Dermis blood vessel endothelial cell (primary cell): ENCODE measurements around the gene SCG3. TPM values are rescaled to one million over a fixed set of nuclear protein-coding genes. Genes with fewer than 3 reads are reported as not detected.

ENCODE experiments used
- DNase-seq: peaks from one replicate; pipeline ENCODE4 v3.0.0; 2010
- total RNA-seq: library from RNA; depleted of rRNA; stranded (reverse); fragments of >200 nt; gene quantifications from 2 replicates; pipeline ENCODE4 v1.2.3, GENCODE V29; 2014

Gene SCG3
- total RNA-seq, 1 donor from 2014 or later, result under 0.01 TPM

DNA sequence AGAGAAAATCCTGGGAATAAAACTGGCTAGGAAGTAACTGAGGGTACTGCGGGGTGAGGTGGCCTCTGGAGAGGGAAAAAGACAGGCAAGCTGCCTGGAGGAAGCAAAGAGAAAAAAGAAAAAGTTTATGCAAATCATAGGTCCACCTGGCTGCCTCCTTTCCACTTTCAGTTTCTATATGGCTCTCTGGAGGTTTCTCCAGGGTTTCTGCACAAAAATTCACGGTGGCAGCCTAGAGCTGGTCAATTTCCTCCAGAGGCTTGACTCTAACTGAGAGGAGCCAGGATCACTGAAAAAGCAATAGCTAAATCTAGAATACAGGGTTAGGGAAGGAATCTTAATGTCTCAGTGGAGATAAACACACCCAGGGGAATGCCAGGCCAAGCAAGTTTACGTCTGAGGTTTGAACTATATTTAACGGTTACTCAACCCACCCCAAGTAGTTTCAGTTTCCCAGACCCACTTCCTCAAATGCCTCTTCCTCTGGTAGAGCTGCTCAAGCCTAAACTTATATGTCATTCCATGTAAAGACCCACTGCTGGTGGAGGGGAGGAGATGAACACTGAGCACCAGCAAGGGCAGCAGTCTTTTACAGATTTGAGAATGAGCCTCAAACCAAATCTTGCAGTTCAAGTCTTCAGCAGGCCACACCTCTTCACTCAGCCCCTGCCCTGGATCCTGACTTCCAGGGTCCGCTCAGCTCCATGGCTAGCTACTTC, 50.4 kb downstream of the SCG3 start:
- DNase-seq, result peak; percentile 17

DNA sequence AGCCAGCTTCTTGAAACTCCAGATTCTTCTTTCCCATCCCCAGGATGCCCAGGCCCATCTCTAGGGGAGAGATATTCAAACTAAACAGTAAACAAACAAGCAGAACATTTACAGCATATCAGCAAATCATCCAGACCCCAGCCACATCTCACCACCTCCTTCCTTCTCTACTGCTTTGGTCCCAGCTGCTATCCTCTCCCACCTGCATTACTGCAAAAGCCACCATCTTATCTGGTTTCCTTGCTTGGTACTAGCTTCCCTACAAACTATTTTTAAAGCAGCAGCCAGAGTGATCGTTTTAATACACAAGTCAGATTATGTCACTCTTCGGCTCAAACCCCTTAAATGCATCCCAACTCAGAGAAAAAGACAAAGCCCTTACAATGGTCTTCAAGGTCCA, 51.3 kb downstream of the SCG3 start:
- no peak for DNase-seq

DNA sequence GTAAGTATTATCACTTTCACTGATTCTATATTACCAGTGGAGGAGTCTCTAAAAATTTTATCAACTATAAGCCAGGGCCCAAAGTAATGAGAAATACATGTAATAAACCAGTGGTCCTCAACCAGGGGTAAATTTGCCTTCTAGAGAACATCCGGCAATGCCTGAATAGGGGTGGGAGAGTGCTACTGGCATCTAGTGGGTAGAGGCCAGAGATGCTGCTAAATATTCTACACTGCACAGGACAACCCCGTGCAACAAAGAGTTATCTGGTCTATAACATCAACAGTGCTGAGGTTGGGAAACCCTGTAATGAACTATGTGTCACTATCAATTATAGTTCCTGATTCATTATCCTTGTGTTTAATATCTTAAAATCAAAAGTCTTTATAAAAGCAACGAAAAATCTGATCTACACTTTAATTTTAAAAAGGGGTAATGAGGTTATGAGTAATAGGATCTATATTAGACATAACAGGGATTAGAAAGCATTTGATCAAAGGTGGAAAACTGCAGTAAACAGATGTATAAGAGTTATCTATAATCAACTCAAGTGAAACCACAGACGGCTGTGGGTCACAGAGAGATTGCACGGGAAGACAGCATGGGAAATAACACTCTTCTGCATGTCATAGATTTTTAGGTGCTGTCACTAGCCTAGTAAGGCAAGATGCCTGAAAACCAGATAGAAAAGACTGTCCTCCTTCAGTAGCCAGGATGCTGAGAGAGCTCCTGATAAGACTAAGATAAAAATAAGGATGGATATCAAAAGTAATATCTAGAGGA, 54.1 kb downstream of the SCG3 start:
- DNase-seq, result peak; percentile 13

DNA sequence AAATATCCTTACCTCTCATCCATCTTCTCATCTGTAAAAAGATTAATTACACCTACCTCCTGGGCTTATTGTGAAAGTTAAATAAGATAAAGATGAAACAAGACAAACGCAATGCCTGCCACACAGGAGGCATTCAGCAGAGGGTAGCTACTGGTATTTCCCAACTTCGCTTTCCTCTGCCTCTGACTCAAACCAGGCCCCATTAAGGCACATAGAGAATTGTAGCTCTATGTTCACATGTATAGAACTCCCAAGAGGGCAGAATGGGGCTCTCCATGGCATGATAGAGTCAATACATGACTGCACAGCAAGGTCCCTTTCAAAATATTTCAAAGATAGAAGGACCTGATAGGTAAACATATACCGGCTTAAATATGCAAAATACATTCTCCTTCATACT, 54.8 kb downstream of the SCG3 start:
- DNase-seq, result no peak

DNA sequence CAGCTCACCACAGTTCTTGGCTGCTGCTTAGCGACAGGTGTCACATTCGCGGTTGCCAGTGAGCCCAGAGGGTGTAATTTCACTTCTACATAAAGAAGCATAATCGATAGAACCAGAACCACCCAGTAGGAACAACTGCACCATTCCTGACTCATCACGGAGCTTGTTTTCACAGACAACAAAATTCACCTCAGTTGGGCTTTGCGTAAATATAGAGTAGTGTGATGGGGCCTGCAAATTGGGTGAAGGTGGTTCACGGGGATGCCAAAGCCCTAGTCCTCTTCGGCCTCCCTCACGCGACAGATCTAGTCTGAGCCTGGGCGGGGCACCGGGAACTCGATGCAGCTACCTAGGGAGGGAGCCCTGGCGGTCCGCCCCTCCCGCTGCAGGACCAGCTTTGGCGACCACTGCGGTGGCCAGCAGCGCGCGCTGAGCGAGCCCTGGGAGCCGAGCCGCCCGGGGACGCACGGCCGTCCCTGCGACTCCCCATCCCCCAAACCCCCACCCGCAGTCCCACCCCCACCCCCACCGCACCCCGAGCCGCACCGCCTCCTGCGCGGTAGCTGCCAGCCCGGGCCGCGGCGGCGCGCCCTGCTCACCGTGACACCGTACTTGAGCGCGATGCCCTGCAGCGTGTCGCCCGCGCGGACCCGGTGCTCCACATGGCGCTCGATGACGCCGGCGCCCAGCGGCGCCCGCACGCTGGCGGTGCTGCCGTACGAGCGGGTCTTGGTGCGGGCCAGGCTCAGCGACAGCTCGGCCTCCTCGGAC, 55.6 kb downstream of the SCG3 start:
- peak; percentile 35 for DNase-seq

DNA sequence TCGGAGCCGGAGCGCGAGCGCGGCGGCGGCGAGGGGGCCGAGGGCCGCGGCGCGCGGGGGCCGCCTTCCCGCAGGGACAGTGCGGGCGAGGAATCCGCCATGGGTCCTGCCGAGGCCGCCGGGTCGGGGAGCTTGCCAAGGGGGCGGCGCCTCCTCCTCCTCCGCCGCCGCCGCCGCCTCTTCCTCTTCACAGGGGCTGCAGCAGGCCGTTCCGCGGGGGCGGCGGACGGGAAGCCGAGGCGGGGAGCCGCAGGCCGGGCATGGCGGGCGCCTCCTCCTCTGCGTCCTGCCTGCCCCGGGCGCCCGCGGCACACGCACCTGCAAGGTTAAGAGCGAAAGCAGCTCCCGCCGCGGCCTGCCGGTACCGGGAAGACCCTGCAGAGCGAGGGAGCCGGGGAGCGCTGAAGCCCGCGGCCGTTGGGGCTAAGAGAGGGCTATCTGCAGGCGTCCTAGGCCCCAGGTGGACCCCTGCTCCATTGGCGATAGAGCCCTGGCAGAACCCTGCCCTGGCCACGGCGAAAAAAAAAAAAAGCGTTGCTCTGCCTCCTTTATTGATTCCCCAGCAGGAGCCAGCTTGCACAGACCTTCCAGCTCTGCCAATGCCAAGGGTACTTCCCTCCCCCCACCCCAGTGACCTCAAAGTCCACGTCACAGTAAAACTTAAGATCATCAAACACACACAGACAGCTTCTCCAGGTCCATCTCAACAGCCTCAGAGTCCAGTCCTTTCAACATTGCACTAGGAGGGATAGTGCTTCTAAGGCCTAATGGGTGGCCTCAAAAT, 56.4 kb downstream of the SCG3 start, which contains the start of gene LYSMD2:
TSS of gene LYSMD2 (minus strand) at position 134 of the 784 bp plus-strand sequence. CDS start at position 101, 33 bp downstream.
- peak; percentile 75 for DNase-seq

DNA sequence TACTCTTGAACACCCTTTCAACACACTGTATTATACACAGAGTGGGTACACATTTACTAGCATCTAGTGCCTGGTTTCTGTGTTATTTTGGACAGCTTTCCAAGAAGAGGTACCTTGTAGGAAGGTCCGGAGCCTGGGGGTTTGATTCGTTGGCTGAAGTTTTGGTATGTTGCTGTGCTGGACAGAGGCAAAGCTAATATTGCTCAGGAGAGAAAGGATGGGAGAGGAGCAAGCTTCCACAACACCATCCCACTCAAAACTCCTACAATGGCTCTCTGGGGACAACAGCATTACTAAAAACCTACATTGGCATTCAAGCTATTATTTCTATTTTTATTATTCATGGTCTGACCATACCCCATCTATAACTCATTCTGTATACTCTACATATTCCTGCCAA, 57.2 kb downstream of the SCG3 start:
- no peak for DNase-seq

DNA sequence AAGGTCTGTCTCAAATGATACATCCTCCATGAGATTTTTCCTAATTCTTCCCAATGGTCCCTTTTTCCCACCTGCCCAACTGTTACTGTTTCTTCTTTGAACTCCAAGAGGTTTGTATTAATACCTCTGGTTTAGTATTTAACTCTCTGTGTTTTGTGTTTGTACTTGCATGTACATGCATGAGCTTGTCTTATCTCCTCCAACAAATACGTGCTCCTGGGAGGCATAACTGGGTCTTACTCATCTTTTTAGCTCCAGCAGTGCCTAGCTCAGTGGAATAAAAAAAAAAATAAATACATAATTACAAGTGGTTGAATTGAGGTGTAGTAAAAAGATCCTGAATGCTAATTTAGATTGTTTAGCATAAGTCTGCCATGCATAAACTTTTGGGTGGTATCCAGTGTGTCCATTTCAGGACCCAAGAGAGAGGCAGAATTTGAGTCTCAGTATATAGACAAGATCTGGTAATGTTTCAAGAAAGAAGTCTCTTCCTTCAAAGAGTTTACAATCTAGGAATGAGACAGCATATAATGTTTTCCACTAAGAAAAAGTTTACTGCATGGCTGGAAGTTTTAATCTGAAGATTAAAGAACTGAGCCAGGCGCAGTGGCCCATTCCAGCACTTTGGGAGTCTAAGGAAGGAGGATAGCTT, 57.9 kb downstream of the SCG3 start:
- DNase-seq, result no peak

DNA sequence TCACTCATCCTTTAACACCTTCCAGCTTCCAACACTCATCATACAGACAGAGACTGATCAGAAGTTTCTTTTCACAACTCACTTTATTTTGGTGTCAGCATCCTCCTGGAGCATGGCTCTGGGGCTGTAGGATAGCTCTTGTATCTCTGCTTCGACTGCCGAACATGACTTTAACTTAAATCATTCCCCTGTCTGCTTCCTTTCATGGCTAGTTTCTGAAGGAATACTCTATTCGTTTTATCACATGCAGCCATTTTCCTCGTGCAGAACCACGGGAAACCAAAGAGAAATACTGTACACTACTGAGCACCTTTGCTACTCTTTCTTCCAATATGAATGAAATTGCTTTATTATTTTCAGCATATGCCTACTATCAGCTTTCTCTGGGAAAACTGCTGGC, 68.0 kb downstream of the SCG3 start:
- DNase-seq, result no peak

DNA sequence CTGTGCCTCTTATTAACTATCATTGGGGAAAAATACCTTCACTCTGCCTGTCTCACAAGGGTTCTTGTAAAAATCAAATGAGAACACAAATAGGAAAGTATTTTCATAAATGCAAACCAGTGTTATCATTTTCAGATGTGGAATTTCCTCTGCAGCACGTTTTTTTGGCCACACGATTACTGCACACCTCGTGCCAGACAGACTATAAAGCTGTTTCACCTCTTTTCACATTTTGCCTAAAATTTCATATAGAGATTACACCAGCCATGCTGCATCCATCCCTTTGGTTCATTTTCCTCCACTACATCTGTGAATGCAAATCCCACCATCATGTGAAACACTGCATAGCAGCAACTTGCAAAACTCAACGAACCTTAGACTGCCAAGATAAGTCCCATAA, 68.9 kb downstream of the SCG3 start:
- no peak for DNase-seq

DNA sequence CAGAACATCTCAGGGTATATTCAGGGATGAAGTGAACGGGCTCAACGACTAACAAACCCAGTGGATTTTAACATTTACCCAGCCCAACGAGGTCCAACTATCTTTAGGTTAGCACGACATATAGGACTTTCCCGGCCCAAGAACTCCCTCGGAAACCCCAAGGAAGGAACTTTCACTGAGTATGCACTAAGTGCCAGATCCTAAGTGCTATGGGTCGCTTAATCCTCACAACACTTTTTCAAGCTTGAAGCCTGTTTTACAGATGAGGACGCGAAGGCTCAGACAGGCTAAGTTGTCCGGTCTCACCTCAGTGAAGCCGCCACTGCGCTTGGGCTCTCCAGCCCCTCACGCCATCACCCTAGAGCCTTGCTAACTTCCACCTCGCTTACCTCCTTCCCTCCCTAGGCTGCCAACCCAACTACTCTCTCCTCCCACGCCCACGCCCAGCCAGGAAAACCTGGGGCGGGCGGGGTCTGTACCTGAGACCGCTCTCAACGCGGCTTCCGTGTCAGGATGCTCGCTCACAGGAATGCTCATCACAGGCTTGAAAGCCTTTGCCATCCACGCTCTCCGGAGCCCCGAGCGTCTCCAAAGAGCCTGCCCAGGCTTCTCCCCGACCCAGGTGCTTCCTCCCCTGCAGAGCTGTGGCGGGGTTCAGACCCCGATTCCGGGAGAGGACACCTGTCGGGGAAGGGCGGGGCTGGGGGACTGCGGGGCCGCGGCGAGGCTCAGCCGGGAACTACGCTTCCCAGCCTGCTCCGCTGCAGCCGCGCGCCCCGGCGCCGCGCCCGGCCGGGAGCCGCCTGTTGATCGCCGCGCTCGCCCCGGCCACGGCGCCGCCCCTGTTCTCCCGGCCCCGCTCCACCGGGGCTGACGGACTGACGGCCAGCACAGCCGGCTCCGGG, 69.7 kb downstream of the SCG3 start, which contains the start of gene TMOD2:
TSS of gene TMOD2 (plus strand) at position 806 of the 905 bp plus-strand sequence. CDS start 14,845 bp downstream, outside the sequence.
- DNase-seq, result peak; percentile 49

DNA sequence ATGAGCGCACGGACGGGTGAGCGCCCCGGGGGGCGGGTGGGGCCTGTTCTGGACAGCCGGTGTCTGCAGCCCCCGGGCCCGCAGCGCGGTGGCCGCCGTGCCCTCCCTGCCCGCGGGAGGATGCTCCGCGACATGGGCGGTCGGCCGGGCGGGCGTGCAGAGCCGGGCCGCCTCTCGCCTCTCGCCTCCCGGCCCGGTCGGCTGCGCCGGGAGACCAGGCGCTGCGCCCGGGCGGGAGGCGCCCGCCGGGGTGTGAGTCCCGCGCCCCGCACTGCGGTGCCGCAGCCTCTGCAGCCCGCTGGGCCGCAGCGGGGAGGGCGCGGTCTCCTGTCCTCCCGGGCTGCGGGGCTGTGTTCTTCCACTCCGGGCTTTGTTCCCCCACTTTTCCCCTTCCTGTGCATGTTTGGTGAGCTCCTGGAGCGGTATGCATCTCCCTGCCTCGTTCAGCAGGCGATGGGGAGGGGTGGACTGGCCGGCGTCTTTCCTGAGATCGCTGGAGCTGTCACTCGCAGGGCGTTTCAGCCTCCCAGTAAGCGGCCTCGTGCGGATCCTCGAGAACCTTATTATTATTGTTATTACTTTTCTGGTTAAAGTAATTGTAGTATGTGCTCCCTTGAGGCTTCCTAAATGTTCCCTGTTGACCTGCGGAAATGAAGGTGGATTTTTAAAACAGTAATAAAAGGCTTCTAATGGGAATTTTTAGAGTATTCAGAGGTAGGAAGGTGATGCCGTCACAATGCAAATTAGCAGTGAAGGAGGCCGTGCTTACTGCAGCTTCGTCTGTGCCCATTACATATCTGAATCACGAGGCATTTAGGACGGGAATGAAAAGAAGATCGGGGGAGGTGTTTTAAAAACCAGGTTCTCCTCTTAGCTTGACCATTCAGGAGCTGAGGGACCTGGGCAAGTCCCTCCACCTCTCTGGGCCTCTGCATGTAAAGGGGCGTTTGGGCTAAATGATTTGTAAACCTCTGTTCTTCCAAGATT, 70.7 kb downstream of the SCG3 start:
- peak; percentile 56 for DNase-seq

DNA sequence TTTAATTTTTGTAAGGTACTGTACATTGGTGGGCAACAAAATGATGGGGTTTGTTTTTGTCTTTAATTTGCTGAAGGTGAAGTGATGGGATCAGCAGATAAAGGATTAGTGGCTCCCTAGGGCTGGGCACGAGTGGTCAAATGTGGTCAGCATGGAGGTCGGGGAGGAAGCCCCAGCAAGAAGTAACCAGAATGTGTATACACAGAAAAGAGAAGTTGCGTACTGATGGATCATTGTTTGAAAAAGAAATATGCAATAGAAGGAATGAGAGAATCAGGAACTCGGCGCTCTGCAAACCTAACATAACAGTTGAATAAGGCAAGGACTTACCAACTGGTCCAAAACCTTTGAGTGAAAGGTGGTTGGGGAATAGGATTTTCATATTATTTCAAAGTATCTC, 71.6 kb downstream of the SCG3 start:
- no peak for DNase-seq

DNA sequence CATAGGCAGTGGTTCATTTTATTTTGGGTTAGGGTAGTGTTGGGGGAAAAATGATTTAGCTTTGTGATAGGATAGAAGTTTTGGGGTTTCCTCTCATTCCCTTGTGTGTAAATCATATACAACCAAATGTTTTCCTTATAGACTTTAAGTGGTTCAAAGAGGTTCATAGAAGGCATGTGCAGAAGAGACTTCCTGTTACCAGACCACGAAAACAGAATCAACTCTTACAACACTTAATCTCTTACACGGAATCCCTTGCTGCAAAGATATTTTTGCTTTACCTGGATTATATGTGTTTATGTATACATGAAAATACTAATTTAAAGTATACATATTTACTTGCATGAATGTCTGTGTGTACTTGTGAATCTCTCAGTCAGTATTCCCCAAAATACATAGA, 73.0 kb downstream of the SCG3 start:
- DNase-seq, result no peak

DNA sequence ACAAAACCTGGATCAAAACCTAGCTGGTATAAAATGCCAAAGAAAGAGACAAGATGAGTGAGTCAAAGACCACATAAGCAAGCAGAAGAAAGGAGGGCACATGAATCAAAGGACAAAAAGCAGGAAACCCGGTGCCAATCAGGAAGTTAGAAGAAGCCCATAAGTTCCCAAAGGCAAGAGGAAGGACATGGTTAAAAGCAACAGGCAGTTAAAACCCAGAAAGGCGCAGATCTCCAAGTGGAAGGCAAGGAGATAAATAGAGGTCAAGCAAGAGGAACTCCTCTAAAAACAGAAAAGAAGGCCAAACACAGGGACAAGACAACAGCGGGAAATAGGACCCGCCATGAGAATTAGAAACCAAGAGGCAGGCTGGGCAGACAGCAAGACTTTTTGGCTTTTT, 74.5 kb downstream of the SCG3 start:
- no peak for DNase-seq

DNA sequence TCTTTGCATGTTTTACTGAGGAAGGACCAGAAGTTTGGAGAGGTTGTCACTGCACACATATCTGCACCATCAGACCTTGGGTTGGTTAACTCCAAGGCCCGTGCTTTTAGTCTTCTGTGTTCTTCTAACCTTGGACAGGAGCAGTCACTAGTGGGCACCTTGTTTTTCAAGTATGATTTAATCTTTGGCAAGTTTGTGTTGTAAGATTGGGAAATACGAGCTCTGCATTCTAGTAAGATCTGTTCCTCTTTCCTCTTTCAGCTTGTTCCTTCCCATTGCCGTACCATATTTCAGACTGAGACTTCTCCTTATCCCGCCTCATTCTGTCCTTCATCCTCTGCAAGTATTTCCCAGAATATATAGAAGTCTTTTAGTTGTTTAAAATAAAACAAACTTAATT, 75.2 kb downstream of the SCG3 start:
- DNase-seq, result no peak

DNA sequence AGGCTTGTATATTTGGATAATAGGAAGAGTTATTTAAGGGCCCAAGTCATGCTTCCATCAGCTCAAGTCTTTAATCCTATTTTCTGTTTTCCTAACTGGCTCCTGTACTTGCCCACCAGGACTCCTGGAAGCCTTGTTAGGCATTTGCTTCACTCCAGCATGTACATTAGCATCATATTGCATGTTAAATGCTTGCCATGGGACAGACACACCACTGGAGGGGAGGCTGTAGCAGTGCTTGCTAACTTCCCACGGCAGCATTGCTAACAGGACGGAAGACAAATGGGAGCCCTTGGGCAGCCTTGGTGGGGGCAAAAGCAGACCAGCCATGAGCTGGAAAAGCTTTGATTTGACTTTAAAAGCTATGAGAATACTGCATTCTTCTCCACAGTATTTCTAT, 76.1 kb downstream of the SCG3 start:
- DNase-seq, result no peak

DNA sequence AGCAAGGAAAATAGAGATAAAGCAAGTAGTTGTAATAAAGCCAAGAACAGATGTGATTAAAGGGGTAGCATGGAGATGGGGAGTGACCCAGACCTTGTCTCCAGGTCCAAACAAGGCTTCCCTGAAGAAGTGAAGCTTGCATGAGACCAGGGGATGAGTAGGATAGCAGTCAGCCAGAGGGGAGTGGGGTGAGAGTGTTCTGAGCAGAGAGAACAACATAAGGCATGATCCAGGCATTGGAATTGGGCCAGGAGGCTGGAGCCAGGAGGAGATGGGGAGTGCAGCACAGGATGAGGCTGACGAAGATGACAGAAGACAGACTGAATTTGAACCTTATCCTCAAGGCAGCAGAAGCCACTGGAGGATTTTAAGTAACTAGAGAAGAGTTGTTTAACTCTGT, 77.3 kb downstream of the SCG3 start:
- DNase-seq, result no peak

DNA sequence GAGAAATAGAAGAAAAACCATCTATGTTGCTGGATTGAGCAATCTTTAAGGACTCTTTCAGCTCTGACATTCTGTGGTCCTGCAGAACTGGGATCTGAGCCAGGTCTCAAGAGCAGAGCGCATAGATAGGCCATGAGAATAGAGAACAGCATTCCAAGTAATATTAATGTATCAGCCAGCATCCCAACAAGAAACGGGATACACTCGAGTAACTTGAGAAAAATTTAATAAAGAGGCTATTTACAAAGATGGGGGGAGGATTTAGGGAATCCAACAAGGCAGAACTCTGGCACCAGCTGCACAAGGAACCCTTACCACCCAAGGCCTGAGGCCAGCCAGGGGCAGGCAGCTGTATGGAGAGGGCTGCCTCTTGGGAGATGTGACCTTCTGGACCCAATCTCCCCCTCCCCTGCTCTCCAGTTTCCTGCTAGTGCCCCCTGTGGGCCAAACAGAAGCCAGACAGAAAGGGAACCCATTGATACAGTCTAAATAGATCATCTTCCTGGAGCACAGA, 78.3 kb downstream of the SCG3 start:
- DNase-seq, result peak; percentile 5
